Ishikawa (cell line): ENCODE measurements around the gene CPM.

Experiments used
- CEBPB ChIP-seq: IDR thresholded peaks from 2 replicates; pipeline ENCODE4 v1.6.1; 2012
- CREB1 ChIP-seq: IDR thresholded peaks from 2 replicates; pipeline ENCODE4 v1.6.1; 2012; ENCODE audit warnings: low read depth
- EGR1 ChIP-seq: IDR thresholded peaks from 2 replicates; pipeline ENCODE4 v1.6.1; 2012
- EP300 ChIP-seq: IDR thresholded peaks from 2 replicates; pipeline ENCODE4 v1.6.1; 2012; ENCODE audit warnings: borderline replicate concordance
- FOXM1 ChIP-seq: IDR thresholded peaks from 2 replicates; pipeline ENCODE4 v1.6.1; 2012; ENCODE audit warnings: low read depth, borderline replicate concordance
- MAX ChIP-seq: IDR thresholded peaks from 2 replicates; pipeline ENCODE4 v1.6.1; 2012
- NFIC ChIP-seq: IDR thresholded peaks from 2 replicates; pipeline ENCODE4 v1.6.1; 2012
- RAD21 ChIP-seq: IDR thresholded peaks from 2 replicates; pipeline ENCODE4 v1.6.1; 2012; ENCODE audit warnings: low read depth
- REST ChIP-seq: IDR thresholded peaks from 2 replicates; pipeline ENCODE4 v1.6.1; 2012; ENCODE audit warnings: low read depth, mild to moderate bottlenecking
- TAF1 ChIP-seq: IDR thresholded peaks from 2 replicates; pipeline ENCODE4 v1.6.1; 2012; ENCODE audit warnings: low read depth, mild to moderate bottlenecking
- TCF12 ChIP-seq: IDR thresholded peaks from 2 replicates; pipeline ENCODE4 v1.6.1; 2012; ENCODE audit warnings: low read depth
- TEAD4 ChIP-seq: IDR thresholded peaks from 2 replicates; pipeline ENCODE4 v1.6.1; 2012
- YY1 ChIP-seq: IDR thresholded peaks from 2 replicates; pipeline ENCODE4 v1.6.1; 2012; ENCODE audit warnings: low read depth
- ZBTB7A ChIP-seq: IDR thresholded peaks from 2 replicates; pipeline ENCODE4 v1.6.1; 2012; ENCODE audit warnings: low read depth
- TF ChIP-seq, protein P1 (sequence below): IDR thresholded peaks from 2 replicates; pipeline ENCODE4 v1.6.1; 2012

The CPM gene

DNA sequence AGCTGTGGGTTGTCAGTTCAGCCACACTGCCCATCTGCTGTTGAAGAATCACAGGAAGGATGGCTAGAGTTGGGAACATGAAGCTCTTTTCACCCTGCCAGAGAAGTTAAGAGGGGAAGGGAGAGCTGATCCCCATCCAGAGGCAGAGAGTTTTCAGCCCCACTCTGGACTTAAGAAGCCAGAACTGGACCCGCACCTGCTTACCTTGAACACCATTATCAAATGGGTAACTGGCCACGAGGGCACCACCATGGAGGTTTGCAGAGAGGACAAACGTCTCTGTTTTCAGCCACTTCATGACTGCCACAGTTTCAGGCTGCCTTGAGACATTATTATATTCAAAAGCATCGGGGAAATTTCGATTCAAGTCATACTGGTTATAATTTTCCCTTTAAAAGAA lies 63.0 kb downstream of the CPM start:
- TF ChIP-seq TAF1 (no peak), EGR1 (no peak), TEAD4 (no peak), NFIC (no peak), MAX (no peak), FOXM1 (no peak), REST (no peak), CREB1 (no peak), YY1 (no peak), EP300 (no peak), CEBPB (no peak), TCF12 (no peak), ZBTB7A (no peak)
- TF ChIP-seq, protein P1, sequence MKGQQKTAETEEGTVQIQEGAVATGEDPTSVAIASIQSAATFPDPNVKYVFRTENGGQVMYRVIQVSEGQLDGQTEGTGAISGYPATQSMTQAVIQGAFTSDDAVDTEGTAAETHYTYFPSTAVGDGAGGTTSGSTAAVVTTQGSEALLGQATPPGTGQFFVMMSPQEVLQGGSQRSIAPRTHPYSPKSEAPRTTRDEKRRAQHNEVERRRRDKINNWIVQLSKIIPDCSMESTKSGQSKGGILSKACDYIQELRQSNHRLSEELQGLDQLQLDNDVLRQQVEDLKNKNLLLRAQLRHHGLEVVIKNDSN: no peak

DNA sequence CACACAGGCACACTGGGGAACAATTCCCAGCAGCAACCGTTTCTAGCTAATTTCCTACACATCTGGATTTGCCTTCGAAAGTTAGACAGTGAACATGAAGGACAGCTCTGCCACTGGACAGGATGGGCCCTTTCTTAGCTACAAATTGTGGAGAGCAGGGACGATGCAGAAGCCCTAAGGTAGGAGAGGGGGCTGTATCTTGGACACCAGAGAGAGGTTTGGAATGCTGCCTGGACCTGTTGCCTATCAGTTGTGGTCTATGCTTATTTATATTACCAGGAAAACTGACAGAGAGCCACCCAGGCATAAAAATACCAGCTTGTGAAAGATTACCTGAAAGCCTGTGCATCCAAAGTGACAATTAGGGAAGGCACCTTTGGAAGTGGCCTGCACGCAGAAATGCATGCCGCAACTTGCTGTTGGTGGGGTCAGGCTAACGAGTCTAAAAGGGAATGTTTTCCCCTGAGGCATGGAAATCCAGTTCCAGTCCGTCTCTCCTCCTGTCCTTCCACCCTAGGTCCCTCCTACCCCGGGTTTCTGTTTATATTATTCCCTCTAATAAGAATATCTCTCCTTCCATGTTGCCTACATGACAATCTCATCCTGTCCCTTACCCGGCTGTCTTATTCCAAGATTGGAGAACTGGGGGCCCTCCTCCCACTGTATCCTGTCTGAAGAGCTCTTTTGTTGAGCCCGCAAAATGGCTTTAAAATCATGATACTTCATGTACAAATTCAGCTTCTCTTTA lies 64.8 kb downstream of the CPM start:
- TF ChIP-seq NFIC: no peak

DNA sequence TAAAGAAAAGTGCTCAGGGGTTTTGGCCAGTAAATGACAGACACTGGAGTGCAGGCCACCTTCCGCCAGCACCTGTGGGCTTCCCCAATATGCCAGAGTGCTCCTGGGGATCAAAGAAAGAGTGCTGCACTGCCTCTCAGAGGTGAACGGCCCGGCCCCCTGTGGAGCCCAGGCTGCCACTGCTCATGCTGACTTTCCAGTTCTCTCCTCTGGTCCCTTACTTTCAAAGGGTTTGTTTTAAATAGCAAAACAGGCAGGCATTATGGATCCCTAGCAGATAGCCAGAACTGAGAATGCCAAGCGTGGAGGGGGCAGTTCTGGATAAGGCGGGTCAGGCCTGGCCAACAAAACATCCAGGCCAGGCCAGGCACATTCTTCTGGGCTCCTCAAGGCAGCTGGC lies 65.4 kb downstream of the CPM start:
- TF ChIP-seq EP300 (no peak), RAD21 (no peak), CEBPB (no peak), NFIC (no peak), YY1 (no peak), REST (no peak), EGR1 (no peak), TEAD4 (no peak), MAX (no peak)
- TF ChIP-seq, protein P1: no peak

GRCh38 chr12:68866950-68867349 lies 66.0 kb downstream of the CPM start:
- TF ChIP-seq TEAD4 (no peak), TAF1 (no peak), ZBTB7A (no peak), NFIC (no peak), CREB1 (no peak), CEBPB (no peak), EGR1 (no peak), RAD21 (no peak), MAX (no peak), FOXM1 (no peak), YY1 (no peak), EP300 (no peak), REST (no peak), TCF12 (no peak)
- TF ChIP-seq, protein P1: no peak
